Cerebellar nuclear complex (tissue), 1 donor: ENCODE measurements around the gene NUPR1.
"Not testable (repeated sequence)": the region's sequence is repeated elsewhere in the genome, so short reads cannot be mapped to it uniquely, and the experiment has no call there.

Source experiments
- DNase-seq, 2 experiments: peaks; one replicate each; lab custom pipeline; 2025; lab: John Stamatoyannopoulos, UW

NUPR1 gene

DNA sequence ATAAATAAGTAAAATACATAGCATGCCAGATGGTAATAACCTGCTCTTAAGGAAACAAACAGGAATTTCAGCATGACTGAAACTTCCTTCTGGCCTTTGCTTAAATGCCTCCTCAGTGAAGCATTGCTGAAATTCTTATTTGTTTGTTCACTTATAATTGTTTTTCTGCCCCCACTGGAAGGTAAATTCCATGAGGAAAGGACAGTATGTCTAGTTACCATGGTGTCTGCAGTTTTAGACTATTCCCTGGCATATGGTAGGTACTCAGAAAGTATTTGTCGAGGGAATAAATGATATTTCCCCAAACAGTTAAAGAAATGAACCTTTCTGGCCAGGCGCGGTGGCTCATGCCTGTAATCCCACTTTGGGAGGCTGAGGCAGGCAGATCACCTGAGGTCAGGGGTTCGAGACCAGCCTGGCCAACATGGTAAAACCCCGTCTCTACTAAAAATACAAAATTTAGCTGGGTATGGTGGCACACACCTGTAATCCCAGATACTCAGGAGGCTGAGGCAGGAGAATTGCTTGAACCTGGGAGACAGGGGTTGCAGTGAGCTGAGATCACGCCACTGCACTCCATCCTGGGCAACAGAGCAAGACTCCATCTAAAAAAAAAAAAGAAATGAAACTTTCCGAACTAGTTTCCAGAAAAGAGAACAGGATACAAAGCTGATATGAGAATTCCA lies 11.5 kb downstream of the NUPR1 start:
- not testable (repeated sequence) for DNase-seq

DNA sequence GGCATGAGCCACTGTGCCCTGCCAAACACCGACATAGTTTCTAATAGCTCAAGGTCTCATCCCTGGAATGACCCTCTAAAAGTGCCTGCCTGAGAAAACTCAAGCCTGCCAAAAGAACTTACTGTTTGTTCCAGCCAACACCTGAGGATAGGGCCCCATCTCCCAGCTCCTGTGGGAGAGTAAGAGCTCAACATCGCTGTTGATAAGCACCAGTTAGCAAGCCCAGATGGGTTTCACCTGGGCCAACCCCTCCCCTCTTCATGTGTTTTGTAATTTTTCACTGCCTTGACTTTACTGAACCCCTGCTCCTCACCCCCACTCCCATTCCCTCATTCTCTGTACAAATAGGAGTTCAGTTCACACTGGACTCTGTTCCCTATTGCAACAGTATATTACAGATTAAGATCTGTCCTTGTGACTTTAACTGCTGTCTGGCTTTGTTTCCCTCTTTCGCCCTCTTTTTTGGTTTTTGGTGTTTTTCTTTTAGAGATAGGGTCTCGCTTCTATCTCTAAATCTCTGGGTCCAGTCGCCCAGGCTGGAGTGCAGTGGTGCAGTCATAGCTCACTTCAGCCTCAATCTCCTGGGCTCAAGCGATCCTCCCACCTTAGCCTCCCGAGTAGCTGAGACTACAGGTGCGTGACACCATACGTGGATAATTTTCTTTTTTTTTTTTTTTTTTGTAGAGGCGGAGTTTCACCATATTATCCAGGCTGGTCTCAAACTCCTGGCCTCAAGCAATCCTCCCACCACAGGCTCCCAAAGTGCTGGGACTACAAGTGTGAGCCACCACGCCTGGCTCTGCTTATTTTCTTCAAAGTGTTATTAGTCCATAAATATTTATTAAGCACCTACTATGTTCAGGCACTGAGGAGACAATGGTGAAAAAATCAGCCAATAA lies 12.3 kb downstream of the NUPR1 start:
- DNase-seq: no peak

DNA sequence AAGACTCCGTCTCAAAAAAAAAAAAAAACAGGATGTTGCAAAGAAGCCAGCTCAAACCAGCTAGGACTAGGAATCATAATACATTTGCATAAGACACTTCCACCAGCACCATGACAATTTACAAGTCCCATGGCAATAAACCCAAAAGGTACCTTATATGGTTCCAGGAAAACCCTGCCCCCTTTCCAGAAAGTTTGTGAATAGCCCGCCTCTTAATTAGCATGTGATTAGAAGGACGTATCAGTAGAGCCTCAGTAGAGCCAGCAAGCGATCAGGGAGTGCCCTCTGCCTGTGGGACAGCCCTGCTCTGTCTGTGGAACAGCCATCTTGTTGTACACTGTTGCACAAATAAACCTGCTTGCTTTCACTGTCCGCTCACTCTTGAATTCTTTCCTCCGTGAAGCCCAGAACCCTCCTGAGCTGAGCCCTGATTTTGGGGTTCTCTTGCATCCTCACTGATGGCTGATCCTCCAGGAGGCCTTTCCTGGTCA lies 14.0 kb downstream of the NUPR1 start:
- DNase-seq: no peak

DNA sequence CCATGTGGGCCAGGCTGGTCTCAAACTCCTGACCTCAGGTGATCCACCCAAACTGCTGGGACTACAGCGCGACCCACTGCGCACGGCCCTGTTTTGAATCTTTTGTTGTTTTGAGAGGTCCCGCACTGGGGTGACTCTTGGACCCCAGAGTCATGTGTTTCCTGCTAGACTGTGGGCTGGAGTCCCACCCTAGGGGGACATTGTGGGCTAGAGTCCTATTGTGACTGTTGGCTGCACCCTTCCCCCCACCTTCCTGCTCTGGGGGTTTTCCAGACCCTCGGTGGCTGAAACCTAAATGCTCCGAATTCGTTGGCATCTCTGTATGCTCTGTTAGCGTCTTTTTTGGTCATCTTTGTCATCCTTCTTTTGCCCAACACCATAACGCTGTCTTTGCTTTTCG lies 16.0 kb downstream of the NUPR1 start:
- no peak for DNase-seq

DNA sequence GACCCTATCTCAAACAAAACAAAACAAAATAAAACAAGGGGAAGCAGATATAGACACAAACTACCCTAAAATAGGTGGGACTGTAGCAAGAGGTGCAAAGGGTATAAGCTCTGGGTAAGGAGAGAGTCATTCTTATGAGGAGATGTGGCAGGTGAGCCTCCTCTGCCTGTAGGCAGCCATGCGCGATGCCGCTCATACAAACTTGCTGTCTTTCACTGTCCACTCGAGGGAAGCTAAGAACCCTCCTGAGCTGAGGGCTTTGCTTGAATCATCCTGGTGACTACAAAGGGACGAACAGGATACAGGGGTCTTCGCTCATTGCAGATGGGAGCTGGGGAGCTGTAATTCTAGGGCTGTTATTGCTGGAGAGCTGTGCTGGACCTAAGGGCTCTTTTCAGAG lies 17.3 kb downstream of the NUPR1 start:
- DNase-seq: no peak

DNA sequence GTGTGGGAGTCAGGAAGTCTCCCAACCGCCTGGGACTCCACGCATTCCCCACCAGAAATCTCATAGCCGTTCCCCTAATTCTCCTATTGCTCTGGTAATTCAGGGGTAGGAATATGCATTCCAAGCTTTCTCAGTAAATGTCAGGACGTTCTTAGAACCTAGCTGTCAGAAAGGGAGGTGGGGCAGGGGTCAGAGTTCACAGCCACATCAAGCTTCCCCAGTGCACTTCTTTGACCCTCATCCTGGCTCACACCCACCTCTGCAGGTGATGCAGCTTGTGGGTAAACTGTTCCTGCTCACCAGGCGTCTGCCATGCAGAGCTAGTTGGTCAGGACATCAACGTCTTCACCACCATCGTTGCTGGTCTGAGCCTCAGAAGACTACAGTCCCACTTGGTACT lies 18.1 kb downstream of the NUPR1 start:
- no peak for DNase-seq

DNA sequence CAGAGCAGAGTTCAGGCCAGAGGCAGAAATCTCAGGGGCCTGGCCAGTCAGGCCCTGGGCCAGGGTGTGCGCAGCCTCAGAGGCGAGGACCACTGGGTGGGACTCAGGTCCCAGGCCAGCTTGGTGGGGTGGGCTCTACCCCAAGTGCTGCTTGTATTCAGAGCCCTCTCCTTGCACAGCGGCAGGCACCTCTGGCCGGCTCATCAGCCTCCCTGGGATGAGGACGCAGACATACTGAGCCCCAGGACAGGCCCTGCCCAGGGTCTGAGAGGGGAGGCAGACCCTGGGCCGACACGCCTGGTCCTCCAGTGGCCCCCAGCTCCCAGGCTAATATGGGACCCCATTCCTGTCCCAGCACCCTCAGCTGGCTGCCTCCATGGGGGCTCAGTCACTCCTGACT lies 24.5 kb downstream of the NUPR1 start:
- DNase-seq: no peak

DNA sequence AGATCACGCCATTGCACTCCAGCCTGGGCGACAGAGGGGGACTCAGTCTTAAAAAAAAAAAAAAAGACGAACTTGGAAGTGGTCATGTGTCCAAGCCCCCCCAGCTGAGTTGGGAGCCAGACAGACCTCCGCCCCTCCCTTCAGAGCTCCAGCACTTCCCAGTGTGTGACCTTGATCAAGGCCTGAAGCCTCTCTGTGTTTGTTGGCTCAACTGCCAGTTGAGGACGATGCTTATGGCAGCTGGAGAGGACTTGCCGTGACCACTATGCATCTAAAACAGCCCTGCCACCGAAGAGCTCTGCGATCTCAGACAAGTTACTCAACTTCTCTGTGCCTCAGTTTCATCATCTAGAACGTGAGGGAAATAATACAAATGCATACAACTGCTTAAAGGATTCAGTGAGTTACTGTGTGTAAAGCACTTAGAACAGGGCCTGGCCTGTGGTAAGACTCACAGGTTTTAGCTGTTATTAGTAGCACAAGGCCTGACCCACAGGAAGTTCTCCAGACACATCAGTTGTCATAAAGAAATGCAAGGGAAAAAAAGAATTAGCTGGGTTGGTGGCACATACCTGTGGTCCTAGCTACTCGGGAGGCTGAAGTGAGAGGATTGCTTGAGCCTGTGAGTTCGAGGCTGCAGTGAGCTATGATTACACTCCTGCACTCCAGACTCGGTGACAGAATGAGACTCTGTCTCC lies 25.1 kb downstream of the NUPR1 start:
- DNase-seq: no peak

DNA sequence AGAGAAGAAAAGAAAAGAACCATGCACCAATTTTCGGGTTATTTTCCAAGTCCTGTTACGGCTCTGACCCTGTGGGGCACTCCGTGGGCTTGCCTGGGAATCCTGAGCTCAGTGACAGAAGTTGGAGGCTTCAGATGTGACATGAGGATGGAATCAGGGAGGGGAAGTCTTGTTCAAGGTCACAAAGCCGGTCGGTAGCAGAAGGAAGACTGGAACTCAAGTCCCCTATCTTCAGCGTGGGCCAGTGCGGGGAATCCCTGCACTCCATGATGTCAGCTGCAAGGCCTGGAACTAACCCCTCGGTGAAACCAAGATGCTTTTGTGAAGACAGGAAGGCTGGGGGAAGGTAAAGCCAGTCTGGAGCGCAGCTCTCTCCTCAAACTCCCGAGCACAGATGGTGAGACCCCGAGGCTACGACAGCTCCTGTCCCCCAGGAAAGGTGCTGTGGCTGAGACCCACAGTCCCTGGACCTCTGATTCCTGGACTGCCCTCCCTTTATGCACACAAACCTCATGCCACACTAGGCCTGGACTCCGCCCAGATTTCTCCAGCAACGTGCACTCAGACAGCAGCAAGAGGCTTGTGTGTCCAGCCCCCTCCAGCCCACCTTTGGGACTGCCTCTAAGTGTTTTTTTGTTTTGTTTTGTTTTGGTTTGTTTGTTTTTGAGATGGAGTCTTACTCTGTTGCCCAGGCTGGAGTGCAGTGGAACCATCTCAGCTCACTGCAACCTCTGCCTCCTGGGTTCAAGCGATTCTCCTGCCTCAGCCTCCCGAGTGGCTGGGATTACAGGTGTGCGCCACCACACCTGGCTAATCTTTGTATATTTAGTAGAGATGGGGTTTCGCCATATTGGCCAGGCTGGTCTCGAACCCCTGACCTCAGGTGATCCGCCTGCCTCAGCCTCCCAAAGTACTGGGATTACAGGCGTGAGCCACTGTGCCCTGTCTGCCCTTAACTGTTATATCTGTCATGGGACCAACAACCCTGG lies 26.7 kb downstream of the NUPR1 start:
- no peak for DNase-seq

DNA sequence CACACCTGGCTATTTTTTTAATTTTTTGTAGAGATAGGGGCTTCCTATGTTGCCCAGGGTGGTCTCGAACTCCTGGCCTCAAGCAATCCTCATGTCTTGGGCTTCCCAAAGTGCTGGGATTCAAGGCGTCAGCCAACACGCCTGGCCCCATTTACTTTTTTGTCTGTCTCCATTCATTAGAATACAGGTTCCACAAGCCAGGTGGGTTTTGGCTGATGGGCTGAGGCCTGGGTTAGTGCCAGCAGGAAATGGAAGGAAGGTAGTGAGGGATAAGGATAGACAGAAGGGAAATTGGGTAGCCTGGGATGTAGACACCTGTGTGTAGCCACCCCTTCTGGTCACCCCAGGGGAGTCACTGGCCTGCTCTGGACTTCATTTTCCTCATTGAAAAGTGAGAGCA lies 27.7 kb downstream of the NUPR1 start:
- DNase-seq: no peak

DNA sequence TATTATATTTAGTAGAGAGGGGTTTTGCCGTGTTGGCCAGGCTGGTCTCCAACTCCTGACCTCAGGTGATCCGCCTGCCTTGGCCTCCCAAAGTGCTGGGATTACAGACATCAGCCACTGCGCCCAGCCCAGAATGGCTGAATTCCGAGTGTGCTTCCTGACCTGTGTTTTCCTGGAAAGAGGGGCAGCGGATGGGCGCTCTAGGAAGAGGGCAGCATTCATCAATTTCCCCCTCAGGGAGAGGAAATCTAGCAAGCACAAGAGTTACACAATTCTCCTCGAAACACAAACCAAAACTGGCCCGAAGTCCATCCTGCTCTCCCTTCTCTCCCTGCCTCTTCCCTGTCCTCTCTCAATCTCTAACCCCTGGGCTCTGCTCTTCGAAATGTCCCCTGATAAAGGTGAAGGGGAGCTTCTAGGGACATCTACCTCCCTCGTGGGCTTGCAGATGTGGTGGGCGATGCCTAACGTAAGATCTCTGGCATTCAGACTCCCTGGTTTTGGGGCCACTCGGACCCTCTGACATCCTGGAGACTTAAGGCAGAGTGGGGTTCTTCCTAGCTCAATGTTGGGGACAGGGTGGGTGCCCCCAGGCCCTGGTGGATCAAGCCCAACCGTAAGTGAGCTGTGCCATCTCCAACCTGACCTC lies 33.2 kb downstream of the NUPR1 start:
- DNase-seq: no peak

DNA sequence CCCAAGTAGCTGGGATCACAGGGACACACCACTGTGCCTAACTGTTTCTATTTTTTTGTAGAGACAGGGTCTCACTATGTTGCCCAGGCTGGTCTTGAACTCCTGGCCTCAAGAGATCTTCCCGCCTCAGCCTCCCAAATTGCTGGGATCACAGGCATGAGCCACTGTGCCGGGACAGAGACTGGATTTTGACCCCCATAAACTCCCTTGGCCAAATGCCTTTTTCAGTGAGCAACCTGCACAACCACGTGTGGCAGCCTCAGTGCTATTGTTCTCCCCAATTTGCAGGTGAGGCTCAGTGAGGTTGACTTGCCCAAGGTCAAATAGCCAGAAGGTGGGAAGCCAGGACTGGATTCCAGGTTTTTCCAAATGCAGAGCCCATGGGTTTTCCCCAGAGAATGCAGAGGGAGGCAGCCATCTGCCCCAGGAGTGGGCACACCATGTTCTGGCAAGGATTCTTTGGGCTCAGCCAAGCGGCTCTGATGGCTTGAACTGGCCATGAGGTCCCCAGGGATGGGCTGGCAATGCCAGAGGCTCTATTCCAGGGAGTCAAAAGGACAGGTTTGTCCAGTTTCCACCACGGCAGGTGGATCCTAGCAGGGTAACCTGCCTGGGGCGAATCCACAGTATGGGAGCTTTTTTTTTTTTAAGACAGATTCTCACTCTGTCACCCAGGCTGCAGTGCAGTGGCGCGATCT lies 33.9 kb downstream of the NUPR1 start:
- no peak for DNase-seq

DNA sequence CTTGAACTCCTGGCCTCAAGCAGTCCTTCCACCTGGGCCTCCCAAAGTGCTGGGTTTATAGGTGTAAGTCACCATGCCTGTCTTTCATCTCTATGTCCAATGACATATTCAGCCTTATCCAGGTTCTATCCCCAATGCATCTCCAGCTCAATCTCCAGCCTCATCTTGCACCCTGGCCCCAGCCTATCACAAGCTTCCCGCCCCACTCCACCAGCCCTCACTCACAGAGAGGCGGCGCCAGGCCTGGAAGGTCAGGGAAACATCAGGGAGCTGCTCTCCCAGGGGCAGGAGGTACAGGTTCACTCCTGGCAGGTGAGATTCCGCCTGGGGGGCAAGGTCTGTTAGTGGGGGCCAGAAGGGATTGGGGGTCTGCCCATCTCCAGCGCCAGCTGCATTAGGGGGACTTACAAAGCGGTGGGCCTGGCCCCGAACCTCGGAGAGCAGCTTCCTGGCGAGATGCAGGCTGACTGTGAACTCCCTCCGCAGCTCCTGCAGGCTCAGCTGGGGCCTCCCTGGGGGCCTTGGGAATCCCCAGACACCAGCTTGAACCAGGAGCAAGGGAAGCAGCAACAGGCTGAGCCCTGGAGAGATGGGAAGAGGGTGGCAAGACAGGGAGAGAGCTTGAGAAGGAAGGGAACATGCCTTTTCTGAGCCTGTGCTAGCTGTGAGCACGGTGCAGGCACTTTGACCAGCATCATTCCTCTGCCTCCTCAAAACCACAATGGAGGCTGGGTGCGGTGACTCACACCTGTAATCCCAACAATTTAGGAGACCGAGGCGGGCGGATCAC lies 35.1 kb downstream of the NUPR1 start:
- DNase-seq: no peak

DNA sequence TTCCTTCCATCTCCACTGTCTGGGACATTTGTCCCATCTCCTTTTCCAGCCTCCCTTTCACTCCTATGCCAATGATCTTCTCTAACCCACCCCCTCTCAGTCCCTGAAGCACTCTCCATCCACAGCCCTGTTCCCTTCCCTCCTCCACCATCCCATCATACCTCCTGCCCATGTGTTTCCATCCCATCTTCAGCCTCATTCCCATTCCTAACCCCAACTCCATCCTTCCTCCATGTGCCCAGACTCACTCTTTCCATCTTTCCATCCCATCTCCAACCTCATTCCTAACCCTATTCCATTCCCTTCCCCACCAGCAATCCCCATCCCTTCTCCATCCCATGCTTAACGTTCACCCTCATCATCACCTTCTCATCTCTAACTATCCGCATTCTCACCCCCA lies 36.5 kb downstream of the NUPR1 start:
- DNase-seq: no peak

DNA sequence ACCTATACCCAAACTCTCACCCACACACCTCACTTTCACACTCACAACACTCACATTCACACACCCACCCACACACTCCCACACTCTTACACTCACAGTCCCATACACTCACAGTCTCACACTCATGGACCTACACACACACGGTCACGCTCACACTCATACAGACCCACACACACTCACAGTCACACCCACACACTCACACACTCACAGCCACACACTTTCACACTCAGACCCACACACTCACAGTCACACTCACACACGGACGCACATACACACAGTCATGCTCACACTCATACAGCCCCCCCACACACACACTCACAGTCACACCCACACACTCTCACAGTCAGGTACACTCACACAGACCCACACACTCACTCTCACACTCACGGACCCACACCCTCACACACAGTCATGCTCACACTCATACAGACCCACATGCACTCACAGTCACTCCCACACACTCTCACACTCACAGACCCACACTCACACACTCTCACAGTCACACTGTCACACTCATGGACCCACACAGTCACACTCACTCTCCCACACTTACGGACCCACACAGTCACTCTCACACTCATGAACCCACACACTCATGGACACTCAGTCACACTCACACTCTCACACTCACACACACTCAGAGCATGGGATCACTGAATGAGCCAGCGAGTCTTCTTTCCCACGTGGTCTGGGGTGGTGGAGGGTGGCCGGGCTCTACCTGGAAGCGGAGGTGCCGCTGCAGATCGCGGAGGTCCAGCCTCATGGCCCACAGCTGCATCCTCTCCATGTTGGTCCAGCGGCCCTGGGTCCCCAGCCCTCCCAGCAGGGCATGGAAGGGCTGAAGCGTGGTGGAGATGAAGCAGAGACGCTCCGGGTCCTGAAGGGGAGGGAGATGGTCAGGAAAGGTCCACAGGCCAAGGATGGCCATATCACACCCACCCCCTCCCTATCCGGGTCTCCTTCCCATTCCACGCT lies 37.2 kb downstream of the NUPR1 start:
- no peak for DNase-seq

DNA sequence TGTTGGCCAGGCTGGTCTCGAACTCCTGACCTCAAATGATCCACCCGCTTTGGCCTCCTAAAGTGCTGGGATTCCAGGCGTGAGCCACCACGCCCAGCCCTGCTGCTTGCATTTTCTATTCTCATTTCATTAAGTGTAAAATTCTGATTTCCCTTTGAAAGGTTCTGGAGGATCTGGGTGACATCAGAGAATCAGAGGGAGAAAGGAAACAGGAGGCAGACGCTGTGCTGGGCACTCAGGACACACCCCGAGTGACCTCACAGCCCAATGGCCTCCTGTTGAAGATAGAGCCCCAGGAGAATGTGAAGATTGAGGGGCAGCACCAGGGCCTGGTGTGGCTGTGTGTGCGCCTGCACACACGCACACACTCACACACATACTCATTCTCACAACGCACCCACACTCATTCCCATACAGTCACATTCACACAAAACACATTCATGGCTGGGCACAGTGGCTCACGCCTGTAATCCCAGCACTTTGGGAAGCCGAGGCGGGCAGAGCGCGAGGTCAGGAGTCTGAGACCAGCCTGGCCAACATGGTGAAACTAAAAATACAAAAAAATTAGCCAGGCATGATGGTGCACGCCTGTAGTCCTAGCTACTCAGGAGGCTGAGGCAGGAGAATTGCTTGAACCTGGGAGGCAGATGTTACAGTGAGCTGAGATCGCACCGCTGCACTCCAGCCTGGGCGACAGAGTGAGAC lies 38.1 kb downstream of the NUPR1 start:
- DNase-seq: not testable (repeated sequence)

DNA sequence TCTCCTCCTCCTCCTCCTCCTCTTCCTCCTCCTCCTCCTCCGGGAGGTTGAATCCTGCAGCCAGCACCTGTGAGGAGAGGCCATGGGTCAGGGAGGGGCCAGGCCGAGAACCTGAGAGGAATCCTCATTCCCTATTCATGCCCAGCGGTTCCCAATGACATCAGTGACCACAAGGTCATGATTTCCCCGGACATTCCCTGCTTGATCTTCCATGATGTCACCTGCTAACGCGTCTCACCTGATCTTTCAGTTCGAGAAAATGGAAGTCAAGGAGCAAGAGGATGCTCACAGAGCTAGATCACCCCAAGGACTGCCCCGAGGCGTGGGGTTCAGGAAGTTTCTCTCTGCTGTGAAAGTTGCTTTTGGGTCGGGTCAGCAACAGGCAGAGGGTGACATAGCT lies 38.9 kb downstream of the NUPR1 start:
- DNase-seq: no peak
